ENCODE measurements around the gene RNF144B.
"Not testable (repeated sequence)": the region's sequence is repeated elsewhere in the genome, so short reads cannot be mapped to it uniquely, and the experiment has no call there.

Gene RNF144B

DNA sequence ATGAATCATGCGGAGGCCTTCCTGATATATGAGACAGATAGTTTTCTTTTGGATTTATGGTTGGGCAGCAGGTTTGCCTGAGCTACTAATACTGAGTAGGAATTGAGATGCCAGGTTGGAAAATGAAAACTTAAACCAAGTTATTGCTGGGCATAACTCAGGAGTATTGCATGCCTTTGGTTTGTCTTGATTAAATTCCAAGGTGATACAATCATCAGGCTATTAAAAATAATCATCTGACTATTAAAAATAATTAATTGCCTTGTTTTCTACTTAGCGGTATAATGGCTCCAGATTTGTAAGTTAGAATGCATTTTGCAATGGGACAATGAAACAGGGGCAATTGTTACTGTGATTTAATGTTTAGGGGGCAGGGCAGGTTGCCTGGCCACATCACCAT is 15.5 kb upstream of the RNF144B start:
- no peak for DNase-seq (ENCODE audit: low read depth)

DNA sequence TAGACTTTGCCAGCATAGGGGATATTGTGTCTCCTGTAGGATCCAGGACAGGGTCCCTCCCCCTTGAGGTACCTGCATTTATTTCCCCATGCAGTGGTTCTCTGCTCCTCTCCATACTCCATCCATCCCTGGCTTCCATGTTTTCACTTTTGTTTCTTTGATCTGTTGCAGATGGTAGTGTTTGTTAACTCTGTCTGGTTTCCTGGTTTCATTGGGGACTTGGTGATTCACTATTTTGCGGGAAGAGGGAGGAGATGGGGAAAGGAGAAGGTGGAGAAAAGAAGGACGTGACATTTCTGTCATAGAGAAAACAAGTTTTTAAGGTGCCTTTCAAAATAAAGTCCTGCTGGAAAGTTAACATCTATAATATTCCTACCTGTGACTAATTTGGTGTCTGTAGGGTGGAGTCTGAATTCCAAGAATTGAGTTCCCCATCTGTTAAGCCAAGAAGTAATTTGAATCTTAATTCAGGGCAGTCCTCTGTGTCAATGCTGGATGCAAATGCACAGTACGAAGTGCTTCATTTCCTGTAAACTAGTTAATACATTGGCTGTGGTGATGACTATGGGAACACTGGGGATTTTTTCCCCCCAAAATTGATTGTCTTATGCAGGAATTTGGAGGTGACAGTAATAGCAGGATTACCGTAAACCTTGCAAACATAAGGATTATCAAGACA is 6.9 kb upstream of the RNF144B start:
- no peak for DNase-seq (ENCODE audit: low read depth)

DNA sequence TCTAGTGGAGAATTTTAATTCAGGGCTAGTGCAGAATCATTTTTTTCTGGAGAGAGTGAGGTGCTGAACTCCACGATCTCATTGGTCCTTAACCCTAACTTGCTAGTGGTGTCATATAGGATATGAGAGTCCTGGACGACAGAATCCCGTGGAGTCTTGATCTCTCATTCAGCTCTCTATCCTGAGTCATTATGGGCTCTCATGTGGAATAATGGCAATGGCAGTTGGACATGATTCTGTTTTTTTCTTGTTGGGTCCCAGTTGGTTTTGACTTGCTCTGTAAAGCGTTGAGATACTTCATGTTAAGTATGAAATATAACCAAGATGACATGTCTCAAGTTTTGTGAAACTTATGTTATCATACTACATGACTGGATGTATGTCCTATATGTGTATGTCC is 6.3 kb upstream of the RNF144B start:
- no peak for DNase-seq (ENCODE audit: low read depth)

GRCh38 chr6:18383441-18383840 is 3.7 kb upstream of the RNF144B start:
- no peak for DNase-seq (ENCODE audit: low read depth)

GRCh38 chr6:18384621-18385020 is 2.5 kb upstream of the RNF144B start:
- DNase-seq (ENCODE audit: low read depth): no peak

DNA sequence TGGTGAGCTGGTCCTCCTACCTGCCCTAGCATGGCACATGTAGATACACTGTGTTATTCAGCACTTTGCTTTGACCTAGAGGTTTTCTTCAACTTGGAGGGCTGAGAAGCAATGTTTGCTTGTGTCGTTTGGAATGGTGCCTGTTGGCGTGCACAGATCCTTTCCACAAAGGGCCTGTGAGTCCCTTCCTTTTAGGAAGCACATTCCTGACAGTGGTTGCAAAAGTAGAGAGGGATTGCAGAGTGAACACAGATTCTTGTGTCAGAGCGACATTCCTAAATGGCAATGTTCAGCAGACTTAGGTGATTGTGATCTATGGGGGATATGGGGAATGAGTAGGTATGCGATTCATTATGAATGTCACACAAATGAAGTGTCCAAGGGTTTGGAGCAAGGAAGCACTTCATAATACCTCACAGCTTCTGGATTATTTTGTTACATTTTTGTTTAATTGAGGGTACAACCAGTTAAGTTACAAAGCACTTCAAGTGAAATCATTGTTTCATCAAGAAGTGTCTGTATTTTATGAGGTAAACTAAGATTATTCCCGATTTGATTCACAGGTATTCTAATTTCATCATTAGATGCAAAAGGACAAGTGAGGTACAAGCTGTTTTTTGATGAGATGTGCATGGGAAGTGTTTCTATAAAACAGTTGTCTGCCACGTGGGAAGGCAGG is 713 bp upstream of the RNF144B start:
- DNase-seq (ENCODE audit: low read depth): no peak

DNA sequence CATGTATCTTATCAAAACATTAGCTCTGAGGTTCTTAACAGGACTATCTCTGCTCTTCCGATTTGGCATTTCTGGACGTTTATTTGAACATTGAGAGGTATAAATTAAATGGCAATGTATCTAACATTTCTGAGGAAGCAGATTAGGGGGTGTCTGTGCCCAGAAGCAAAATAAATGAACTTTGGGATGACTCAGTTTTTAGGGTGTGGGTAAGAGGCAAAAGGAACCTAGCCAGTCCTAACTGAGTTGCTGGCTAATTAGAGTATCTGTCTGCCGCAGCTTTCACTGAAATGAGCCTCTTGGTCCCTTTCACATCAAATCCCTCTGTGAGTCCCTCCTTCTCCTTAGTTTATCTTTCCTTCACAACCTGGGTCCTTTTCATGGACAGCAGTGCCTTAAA is 1.1 kb downstream of the RNF144B start:
- DNase-seq (ENCODE audit: low read depth): no peak

DNA sequence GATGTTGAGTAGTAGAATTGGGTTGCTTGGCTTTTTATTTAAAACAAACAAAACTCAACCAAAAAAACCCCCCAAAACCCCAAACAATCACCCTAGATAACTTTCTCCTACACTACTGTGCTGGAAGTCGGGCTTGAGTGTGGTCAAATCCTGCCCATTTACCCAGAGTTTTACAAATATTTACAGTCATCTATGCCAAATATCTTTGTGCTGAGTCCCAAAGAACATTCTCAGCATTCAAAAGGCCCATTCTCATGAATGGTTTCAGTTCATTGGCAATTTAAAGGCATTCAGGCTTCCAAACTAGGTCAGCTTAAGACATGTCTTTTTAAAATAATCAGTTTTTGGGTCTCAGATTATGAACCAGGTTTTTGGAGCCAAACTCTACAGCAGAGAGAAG is 1.8 kb downstream of the RNF144B start:
- DNase-seq (ENCODE audit: low read depth): no peak

DNA sequence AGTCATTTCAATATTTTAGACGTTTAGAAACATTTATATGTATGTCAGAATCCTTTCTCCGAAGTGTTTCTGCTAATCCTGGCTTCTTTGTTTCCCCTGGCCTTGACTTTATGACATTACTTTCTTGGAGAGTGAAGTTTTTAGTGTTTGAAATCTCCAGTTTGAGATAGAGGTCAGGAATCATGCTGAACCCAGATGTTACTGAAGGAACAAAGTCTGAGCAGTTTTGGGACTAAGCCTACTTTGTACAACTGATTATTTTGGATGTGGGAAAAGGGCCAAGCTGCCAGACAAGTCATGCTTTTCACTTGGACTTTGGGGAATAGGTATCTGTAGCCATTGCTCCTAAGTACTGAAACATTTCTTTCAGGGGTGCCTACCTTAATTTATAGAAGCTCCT is 2.3 kb downstream of the RNF144B start:
- no peak for DNase-seq (ENCODE audit: low read depth)

DNA sequence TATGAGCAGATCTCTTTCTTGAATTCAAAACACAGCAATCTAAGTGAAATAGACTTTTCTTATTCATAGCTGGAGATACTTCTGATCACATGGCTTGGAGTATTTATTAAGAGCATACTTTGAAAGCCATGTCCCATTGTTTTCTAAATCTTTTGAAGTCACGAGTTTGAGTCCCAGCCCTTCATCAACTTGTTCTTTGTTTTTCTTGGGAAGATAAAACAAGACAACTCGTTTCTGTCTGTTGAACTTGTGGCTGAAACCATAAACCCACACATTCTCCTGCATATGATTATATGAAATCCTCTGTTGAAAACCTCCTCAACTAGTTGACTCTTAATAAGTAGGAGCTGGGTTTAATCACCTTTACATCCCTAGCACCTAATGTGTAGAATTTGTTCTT is 3.3 kb downstream of the RNF144B start:
- no peak for DNase-seq (ENCODE audit: low read depth)

GRCh38 chr6:18391023-18391422 is 3.9 kb downstream of the RNF144B start:
- no peak for DNase-seq (ENCODE audit: low read depth)

- no peak for DNase-seq (ENCODE audit: low read depth)
These were observed 5.3 kb downstream of the RNF144B start for GRCh38 chr6:18392346-18392877.

- DNase-seq (ENCODE audit: low read depth): no peak
These were observed 6.5 kb downstream of the RNF144B start for GRCh38 chr6:18393698-18394097.

DNA sequence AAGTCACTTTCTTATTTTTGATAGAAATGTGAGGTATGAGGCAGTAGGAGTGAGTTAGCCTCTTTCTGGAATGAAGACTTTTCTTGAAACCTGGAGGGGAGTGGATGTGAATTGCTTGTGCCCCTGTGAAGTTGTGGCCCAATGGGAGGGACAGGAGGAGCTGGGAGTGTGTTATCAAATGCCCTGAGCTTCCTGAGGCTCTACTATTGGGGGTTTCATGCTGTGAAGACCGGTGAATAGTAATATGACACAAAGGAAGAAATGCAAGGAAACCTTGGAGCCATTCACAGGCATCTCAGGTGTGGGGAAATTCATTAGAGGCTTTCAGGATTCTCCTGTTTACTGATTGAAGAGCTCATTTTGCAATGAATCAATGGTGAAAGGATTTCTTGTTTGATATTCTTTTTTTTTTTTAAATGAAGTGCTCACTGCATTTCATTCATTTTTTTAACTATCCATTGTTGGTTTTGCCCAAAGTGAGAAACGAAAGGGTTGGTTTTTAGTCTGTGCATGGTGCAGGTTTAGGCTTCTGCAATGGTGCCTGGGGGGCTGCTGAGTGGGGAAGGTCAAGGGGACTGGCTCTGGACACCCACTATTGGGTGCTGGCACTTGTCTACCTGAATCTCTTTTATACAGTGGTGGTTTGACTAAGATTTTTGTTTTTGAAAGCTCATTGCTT is 8.2 kb downstream of the RNF144B start:
- no peak for DNase-seq (ENCODE audit: low read depth)

GRCh38 chr6:18395856-18396197 is 8.7 kb downstream of the RNF144B start:
- DNase-seq (ENCODE audit: low read depth): no peak

GRCh38 chr6:18397701-18398100 is 10.6 kb downstream of the RNF144B start:
- no peak for DNase-seq (ENCODE audit: low read depth)

- DNase-seq (ENCODE audit: low read depth): not testable (repeated sequence)
These were observed 11.1 kb downstream of the RNF144B start for GRCh38 chr6:18398225-18398624.

DNA sequence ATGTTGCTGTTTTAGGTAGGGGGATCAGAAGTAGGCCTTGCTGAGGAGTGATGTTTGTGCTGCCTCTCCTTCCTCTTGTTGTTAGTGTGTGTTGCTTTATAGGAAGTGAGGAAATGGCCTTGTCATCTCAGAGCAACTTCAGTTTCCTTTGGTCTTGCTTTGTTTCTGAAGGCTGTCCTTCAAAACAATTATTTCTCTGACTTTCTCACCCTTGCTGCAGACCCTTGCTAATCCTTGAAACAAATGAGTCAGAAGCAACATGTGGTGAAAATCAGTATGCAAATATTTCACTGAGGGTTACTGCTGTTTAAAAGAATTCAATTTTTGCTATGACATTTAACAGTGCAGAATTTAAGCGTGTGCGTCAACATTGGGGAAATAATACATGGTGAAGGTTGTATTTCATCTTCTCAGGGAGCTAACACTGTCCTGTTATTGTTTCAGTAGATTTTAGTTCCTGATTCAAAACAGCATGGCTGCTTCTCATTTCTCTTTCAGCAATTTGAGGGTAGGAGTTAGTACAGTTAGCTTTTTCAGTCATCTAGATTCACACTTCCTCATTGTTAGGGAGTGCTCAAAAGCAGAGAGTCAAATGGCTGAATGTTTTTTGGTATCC is 13.8 kb downstream of the RNF144B start:
- no peak for DNase-seq (ENCODE audit: low read depth)

GRCh38 chr6:18404965-18405364 is 17.8 kb downstream of the RNF144B start:
- DNase-seq (ENCODE audit: low read depth): not testable (repeated sequence)

DNA sequence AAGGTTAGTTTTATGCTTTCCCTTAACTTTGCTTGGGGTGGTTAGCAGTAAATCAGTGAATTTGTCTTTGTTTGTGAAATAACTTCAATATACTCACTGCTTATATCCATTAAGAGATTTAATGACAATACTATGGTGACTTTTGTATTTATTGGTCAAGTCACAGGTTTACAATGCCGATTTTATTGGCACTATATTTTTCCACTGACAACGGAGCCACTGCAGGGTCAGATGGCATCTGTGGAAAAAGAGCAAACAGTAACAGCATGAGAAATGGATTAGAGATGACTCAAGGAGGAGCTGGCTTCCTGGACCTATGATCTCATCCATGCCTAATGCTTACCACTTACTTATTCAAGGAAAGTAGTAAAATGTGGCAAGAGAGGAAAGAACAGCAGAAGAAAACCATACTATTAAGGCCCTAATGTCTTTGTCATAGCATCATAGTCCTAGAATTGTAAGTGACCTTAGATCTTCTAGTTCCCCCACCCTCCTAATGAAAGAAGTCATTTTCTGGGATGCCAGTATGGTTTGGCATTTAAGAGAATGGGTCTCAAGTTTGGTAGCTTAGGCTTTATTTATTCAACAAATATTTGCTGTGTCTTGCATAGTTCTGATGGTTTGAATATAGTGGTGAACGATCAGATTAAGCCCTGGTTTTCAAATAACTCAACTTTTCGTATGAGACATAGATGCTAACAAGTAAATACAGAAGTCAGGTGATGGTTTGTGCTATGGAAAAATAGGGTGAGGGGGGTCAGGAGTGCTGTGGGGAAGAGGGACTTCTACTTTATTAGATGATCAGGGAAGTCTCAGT is 18.5 kb downstream of the RNF144B start:
- DNase-seq (ENCODE audit: low read depth): no peak

DNA sequence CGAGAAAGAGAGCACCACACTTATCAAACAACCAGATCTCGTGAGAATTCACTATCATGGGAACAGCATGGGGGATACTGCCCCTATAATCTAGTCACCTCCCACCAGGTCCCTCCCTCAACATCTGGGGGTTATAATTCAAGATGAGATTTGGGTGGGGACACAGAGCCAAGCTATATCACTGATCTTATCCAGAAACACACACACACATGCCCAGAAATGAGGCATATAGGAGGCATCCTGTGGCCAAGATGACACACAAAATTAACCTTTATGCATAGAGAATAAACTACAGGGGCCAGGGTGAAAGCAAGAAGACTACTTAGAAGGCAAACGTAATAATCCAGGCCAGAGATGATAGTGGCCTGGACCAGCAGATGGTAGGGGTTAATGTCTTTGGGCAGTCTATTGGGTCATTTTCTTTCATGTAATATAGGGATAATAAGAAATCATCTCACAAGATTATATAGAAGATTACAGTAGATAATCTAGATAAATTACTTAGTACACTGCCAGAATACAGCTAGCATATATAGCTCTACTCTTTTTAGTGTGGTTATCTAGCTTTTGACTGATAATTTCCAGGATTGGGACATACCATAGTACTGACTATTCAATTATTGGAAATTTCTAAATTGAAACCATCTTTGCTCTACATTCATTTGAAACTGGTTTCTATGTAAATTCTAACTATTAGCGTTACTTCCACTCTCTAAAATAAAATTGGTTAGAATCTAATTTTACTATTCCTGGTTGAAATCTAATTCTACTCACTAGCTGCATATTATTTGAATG is 20.0 kb downstream of the RNF144B start:
- no peak for DNase-seq (ENCODE audit: low read depth)
